Measurements from ENCODE around the gene GPC6.
"Not testable (repeated sequence)": the region's sequence is repeated elsewhere in the genome, so short reads cannot be mapped to it uniquely, and the experiment has no call there.

GPC6 gene

DNA sequence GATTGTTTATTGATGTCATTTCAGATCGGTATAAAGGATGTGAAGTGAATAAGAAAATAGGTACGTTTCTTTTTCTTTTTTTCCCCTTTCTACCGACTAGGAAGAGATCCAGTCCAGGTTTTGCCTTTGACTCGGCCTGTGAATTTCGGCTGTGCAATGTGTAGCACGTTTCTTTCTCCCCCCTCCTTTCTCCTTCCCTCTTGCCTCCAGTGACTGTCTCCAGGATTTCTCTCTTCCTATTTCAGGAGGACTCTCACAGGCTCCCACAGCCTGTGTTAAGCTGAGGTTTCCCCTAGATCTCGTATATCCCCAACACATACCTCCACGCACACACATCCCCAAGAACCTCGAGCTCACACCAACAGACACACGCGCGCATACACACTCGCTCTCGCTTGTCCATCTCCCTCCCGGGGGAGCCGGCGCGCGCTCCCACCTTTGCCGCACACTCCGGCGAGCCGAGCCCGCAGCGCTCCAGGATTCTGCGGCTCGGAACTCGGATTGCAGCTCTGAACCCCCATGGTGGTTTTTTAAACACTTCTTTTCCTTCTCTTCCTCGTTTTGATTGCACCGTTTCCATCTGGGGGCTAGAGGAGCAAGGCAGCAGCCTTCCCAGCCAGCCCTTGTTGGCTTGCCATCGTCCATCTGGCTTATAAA lies at the start of gene GPC6:
GPC6 (plus strand) TSS at position 185 of the 657 bp plus-strand sequence.
- DNase-seq, result no peak

DNA sequence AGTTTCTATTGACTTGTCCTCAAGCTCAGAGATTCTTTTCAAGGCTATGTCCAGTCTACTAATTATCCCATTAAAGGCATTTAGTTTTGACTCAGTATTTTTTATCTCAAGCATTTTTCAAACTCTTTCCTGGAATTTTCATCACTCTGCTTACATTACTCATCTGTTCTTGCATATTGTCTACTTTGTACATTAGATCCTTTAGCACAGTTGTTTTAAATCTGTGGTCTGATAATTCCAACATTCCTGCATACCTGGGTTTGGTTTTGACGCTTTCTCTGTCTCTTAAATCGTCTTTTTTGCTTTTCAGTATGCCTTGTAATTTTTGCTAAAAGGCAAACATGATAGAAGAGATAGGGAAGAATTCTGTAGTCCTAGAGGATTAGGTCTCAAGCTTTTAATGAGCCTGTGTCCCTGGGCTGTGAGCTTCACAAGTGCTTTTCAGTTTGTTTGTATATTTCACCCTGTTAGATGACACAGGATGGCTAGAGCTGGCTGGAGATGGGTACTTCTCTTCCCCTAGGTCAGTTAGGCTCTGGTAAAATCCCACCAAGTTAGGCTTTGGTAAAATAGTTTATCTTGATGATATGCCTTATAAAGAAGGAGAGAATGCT lies 46.1 kb upstream of the GPC6 start:
- DNase-seq, result no peak

DNA sequence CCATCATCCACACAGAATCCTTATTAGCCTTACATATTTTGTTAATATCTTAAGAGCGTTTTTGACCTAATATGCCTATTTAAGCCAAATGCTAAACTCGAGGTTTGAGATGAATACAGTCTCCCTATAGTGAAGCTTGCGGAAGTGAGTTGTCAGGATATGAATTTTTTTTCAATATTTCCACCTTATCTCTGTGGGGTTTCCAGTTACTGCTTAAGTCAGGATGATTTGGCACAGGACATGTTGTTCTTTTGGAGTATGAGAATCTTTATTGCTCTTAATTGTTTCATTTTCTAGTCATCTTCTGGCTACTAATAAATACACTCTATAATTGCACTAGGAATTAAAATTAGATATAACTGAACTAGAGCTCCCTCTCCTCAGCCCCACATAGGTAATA lies 44.2 kb upstream of the GPC6 start:
- no peak for DNase-seq

DNA sequence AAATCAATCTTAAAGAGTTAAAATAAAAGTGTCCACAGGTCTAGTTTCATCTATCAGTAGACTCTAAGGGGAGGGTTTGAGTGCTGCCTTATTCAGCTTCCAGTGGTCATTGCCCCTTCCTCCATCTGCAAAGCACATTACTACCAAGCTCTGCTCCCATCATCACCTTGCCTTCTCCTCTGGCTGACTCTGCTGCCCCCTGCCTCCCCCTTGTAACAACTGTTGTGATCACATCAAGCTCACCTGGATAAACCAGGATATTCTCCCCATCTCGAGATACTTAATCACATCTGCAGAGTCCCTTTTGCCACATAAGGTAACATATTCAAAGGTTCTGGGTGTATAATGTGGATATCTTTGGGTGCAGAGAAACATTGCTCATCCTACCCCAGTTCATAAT lies 43.3 kb upstream of the GPC6 start:
- DNase-seq, result no peak

DNA sequence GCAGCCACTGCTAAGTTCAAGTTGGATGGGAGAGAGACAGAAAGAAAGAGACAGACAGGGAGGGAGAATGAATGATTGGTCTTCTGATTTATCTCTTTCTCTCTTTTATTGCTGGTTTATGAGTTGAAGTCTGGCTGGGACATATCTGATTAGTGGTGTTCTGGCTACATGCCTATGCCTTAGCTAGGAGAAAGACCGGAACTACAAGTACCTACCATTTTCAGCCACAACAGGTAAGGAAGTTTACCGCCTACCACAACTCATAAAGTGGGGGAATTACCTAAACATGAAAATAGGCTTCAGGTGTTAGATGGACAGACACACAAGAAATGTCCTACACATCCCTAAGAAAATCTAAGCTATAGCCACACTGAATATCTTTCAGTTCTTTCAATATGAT lies 36.6 kb upstream of the GPC6 start:
- no peak for DNase-seq

DNA sequence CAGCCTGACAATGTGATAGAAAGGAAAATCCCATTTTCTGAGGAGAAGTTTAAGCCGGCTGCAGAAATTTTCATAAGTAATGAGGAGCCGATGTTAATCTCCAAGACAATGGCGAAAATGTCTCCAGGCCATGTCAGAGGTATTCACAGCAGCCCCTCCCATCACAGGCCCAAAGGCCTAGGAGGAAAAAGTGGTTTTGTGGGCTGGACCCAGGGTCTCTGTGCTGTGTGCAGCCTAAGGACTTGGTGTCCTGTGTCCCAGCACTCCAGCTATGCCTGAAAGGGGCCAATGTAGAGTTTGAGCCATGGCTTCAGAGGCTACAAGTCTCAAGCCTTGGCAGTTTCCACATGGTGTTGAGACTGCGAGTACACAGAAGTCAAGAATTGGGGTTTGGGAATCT lies 32.9 kb upstream of the GPC6 start:
- no peak for DNase-seq

DNA sequence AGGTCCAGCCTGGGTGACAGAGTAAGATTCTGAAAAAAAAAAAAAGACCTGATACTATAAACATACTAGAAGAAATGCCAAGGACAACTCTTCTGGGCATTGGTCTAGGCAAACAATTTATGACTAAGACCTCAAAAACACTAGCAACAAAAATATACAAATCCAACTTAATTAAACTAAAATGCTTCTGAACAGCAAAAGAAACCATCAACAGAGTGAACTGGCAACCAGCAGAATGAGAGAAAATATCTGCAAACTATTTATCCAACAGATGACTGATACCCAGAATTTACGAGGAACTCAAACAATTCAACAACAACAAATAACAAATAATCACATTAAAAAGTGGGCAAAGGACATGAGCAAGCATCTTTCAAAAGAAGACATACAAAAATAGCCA lies 26.8 kb upstream of the GPC6 start:
- no peak for DNase-seq

DNA sequence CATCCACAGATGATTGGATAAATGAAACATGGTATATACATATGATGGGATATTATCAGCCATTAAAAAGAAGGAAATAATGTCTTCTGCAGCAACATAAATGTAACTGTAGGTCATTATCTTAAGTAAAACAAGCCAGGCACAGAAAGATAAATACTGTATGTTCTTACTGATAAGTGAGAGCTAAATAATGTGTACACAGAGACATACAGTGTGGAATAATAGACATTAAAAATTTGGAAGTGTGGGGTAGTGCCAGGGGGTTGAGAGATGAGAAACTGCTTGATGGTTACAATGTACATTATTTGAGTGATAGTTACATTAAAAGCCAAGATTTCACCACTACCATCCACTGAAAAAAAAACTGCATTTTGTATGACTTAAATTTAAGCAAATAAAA lies 26.0 kb upstream of the GPC6 start:
- no peak for DNase-seq

DNA sequence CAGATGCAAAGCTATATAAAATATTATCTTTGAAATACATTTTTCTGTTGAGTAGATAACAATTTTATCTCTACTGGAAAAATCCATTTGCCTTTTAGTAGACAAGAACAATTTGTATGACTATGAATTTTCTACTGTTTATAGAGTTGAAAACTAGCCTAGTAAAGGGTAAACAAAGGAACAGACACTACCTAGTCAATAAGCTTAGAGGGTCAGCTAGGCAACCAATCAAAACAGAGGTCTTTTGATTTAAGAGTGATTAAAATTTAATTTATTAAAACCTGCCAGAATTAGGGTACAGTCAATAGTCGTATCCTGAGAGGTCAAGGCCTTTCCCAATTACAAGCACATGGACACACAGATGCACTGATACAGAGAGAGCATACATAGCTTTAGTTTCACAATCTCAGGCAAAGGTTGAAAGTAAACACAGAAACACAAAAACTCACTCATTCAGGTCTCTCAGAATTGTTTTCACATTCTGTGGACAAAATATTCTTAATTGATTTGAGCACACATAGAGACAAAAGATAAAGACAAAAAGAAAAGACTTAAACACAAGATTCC lies 24.5 kb upstream of the GPC6 start:
- DNase-seq, result no peak

DNA sequence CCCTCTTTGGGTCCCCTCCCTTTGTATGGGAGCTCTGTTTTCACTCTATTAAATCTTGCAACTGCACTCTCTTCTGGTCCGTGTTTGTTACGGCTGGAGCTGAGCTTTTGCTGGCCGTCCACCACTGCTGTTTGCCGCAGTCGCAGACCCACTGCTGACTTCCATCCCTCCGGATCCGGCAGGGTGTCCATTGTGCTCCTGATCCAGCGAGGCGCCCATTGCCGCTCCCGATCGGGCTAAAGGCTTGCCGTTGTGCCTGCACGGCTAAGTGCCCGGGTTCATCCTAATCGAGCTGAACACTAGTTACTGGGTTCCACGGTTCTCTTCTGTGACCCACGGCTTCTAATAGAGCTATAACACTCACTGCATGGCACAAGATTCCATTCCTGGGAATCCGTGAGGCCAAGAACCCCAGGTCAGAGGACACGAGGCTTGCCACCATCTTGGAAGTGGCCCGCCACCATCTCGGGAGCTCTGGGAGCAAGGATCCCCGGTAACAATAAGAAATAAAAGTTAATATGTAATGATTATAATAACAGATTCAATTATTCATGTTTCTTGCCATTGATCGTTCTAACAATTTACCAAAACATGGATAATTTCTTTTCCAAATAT lies 19.7 kb upstream of the GPC6 start:
- DNase-seq, result not testable (repeated sequence)

DNA sequence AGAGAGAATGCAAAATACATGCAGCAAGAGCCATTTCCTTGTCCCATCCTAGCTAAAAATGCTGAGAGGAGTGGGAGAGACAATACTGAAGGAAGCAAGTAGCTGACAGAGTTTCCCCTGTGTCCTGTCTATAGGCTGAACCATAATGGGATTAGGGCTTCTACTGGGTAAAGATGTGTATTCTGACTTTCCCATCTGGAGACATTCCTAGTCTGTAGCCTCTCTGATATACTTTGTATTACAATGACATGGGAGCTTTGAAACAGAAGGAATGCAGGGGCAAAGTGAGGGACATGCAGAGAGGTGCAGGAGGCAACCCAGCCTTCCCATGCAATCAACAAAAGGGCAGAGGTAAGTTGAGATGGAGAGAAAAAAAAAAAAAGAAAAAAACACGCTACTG lies 10.5 kb upstream of the GPC6 start:
- no peak for DNase-seq

DNA sequence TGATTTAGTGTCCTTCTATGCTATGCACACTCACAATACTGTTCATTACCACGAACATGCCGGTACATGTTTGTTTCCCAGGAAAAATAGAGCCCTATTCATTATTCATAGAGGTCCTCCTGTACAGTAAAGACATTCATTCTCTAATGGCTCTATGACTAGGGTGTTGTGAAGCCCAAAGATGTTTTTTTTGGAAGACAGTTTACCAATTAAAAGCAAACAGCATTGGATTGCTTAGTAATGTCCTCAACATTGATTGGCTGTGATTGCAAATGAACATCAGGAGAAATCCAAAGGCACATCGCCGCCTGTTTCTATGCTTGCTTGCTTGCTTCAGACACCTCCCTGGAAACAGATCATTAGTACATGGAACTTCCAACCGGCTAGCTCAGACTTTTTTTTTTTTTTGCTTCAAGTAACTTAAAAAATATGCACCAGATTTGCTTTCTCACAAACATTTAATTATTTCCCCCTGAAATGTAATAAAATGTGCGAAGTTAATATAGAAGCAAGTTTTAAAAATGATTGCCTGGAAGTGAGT lies 8.8 kb upstream of the GPC6 start:
- DNase-seq, result no peak

DNA sequence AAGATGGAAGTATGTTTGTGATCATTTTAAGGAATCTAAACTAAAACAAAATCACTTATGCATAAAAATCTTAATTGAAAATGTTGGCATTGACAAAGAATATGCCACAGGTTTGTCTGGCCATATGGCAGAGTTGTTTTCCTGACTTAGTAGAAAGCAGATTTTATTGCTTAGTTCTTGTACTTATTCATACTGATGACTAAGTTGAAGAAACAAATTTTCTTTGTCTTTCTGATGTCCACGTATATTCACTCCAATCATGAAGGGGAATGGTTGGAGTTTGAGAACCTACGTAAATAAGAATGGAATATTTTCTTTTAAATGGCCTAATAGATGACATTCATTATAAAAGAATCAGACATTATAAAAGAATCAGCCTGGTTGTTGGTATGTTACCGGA lies 8.0 kb upstream of the GPC6 start:
- no peak for DNase-seq

DNA sequence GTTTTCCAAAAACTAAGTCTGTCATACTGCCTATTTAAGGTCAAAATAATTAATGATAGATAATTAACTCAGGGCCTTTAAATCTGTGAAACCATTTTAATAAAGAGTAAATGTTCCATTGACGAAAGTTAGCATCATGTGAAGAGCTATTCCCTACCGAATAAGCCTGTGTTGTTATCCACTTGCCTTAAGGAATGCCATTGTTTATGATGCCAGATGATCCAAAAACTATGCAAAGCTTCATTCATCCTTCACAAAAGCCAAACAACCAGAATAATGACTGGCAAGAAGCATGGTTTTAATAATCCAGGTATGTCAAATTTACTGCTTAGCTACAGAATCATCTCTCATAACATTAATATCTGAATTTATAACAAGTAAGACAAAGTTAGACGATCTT lies 6.5 kb upstream of the GPC6 start:
- DNase-seq, result no peak

DNA sequence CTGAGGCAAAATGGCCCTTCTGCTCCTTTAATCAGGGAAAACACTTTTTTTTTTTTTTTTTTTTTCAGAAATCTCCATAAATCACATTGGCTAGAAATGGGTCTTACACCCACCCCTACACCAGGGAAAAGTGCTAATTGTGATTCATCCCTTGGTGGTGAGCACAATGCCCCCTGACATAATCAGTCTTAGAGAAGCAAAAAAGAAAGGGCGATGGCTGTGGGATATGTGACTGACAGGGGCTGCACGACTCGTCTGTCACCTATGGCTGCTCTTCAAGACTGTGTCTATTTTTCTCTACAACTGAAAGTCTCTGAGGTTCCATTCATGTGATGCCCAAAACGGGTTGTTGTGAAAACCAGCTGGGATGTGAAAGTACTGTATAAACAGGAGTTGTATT lies 3.6 kb upstream of the GPC6 start:
- DNase-seq, result no peak

DNA sequence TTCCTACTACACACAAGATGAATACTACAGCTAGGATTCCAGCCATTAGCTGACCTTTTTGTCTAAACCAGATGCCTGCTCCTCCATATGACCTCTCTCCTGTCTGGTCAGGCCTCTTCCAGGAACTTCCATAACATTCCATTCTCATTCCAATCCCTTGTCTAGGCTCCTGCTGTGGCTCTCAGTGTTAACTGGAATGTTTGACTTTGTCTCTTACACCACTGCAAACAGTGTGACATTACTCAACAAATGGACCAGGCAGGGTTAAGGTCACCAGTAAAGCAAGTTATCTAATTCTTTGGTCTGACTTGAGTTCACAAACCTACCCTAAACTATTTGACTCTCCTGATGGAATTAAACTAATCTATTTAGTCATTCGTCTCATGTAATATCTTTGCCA lies 2.1 kb upstream of the GPC6 start:
- DNase-seq, result no peak

DNA sequence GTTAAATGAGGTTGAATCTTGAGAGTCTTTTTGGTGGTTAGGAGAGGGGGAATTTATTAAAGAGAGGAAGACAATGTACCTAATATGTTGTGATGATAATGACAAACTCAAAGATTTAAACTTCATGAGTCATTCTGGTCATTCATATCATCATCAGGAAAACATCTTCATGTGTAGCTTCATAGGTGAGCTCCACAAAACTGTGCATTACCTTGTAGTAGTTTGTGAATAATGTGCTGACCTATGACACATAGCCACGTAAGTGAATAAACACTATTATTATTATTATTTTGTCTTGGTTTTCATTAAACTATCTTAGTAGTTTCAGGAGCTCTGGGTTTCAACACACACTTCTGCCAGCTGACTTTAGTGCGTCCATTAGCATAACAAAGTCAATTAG lies 997 bp upstream of the GPC6 start:
- DNase-seq, result no peak

DNA sequence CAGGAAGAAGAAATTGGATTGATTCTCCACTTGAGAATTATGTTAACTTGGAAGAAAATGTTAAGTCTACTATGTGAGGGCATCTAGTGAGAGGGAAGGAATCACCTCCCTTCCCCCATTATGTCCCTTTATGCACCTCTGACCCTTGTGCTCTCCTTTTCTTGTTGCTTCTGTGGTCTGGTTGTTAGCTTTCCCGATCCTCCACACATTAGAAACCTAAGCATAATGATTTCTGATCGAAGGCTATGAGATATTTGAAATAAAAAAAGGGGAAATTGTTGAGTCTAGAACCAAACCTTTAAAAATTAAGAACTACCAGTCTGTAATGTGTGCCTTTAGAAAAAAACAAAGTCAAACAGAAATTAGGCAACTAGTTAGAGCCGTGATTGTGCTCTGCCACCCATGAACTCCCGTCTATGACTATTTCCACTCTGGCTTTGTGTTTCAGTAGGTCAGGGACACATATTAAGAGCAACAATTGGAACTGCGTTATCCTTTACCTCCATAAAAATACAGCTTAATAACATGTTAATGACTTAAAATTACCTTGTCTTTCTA lies 463 bp upstream of the GPC6 start:
- no peak for DNase-seq

DNA sequence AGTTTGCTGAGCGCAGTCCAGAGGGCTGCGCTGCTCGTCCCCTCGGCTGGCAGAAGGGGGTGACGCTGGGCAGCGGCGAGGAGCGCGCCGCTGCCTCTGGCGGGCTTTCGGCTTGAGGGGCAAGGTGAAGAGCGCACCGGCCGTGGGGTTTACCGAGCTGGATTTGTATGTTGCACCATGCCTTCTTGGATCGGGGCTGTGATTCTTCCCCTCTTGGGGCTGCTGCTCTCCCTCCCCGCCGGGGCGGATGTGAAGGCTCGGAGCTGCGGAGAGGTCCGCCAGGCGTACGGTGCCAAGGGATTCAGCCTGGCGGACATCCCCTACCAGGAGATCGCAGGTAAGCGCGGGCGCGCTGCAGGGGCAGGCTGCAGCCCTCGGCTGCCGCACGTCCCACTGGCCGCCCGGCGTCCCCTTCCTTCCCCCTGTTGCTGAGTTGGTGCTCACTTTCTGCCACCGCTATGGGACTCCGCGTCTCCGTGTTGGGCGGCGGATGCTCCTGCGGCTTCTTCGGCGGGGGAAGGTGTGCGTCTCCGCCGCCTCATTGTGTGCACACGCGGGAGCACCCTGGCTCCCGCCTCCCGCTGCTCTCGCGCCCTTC lies 772 bp downstream of the GPC6 start:
- DNase-seq, result no peak

DNA sequence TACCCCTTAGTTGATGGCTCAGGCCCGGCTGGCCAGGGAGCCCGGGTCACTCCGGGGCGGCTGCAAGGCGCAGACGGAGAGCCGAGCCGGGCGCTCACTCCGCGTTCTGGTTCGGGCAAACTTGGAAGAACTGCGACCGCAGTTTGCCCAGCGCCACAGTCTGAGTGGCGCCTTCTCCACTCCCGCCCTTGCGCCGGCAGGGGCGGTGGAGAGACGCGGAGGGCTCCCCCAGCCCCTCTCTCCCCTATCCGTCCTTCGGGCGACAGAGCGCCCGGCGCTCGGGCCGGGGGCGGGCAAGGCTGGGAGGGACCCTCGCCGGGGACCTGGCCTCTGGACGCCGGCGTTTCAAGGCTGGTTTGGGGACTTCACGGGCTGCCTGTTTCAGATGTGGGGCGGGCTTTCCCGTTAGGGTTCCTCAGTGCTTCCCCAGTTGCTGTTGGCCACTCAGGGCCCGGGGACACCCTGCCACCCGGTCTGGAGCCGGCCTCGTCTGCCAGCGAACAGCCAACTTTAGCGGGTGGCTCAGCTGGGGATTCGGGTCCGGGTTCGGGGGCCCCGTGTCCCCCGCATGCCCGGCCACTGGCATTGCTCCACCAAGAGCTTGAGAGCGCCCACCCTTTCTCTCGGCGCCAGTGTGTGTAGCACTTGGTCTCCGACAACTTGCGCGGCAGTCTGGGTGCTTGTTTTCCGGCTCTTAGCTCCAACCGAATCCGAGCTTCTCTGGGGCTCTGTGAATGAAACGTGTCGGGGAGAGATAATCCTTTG lies 1.5 kb downstream of the GPC6 start:
- DNase-seq, result no peak

DNA sequence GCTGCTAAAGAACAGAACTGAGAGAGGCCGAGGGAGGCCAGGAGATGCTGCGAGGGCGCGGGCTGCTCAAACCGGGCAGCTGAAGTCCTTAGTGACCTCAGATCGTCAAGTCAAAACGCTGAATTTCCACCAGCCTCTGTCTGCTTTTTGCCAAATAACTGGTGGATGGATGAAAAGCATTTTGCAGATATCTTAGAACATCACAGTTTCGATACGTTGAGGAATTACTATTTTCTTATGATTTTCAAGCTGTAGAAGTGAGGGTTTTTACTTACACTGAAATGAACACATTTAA lies 2.0 kb downstream of the GPC6 start:
- DNase-seq, result no peak

DNA sequence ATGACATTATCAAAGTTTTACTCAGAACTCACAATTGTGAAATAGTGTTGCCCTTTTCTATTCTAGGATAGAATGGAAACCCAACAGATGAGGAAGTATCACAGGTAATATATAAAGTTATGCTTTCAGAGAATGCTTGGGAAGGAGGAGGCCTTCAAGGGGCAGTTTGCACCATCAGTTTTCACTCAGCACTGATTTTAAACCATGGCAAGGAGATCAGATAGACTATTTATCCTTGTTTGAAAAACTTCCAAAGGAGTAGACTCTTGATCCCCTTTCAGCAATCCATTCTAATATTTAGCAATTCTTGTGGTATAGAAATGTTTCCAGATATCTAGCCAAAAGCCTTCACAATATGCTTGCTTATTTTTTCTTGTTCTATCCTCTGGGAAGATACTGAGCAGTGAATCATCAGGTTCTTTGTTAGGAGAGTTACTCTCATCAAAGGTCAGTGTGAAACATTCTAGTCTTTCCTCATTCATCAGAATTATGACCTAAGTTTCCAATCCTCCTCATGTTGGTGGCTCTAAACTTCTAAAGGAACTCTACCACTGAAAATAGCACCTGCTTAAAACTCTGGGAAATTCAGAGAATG lies 3.8 kb downstream of the GPC6 start:
- DNase-seq, result no peak
